ENCODE results near the gene KCNIP3. TPM values are rescaled to one million over a fixed set of nuclear protein-coding genes. Genes with fewer than 3 reads are reported as not detected.

The KCNIP3 gene
- total RNA-seq, 1 donor from 2014 or later: 9.2 TPM

DNA sequence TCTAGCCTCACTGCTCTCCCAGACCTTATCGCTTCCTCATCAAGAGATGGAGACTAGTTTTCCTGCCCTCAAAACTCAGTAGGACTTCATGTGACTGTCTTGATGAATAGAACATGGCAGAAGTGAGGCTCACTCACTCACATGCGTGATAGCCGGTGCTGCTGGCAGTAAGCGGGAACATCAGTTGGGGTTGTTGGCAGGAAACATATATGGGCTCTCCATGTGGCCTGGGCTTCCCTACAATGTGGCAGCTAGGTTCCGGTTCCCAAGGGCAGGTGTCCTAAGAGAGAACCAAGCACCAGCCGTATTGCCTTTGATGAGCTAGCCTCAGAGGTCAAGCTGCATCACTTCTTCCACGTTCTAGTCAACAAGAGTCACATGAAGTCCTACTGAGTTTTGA, 90.2 kb downstream of the KCNIP3 start:
- no peak for DNase-seq (ENCODE audit: low spot score in 2 of 2, unreplicated experiment in 2 of 2)
- no peak overlapping the region for H3K27ac Mint-ChIP-seq
- no peaks in the 10 kb centered on the region for H3K4me1 Mint-ChIP-seq
- H3K9me3 Mint-ChIP-seq: no peaks in the 10 kb centered on the region
- TF ChIP-seq, protein P1, sequence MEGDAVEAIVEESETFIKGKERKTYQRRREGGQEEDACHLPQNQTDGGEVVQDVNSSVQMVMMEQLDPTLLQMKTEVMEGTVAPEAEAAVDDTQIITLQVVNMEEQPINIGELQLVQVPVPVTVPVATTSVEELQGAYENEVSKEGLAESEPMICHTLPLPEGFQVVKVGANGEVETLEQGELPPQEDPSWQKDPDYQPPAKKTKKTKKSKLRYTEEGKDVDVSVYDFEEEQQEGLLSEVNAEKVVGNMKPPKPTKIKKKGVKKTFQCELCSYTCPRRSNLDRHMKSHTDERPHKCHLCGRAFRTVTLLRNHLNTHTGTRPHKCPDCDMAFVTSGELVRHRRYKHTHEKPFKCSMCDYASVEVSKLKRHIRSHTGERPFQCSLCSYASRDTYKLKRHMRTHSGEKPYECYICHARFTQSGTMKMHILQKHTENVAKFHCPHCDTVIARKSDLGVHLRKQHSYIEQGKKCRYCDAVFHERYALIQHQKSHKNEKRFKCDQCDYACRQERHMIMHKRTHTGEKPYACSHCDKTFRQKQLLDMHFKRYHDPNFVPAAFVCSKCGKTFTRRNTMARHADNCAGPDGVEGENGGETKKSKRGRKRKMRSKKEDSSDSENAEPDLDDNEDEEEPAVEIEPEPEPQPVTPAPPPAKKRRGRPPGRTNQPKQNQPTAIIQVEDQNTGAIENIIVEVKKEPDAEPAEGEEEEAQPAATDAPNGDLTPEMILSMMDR (IDR thresholded peaks at IDR 0.05; ENCODE audit: unreplicated experiment): no peak
- no peak overlapping the region for H3K4me3 Mint-ChIP-seq
- H3K27me3 Mint-ChIP-seq (ENCODE audit: low read depth): peaks cover 21% of the 10 kb centered on the region
- H3K36me3 Mint-ChIP-seq: no peaks in the 10 kb centered on the region

DNA sequence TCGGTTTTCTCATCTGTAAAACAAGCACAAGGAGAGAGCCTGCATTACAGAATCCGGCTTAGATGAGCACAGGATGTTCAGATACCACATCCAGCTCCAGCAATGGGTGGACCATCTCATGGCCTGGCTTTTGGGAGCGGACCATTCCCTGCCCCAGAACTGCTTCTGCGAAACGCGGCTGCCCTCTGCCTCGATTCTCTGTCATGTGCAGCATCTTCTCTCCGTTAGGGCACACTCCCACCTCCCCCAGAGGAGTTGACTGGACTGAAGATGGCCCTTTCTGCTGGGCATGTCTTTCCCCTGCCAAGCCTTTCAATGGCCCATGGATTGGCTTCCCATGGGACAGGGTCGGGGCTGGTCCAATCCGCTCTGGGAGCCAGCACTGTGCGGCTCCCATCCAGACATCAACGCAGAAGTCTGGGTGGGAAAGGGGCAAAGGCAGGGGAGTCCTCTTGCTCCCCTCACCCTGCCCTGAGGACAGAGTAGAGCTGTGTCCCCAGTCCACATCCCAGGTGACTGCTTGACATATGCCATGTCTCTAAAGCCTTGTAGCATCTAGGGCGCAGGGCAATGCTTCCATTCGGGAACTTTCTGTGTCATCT, 91.0 kb downstream of the KCNIP3 start:
- DNase-seq (ENCODE audit: low spot score in 2 of 2, unreplicated experiment in 2 of 2): no peak
- Mint-ChIP-seq H3K27me3 (ENCODE audit: low read depth) (peaks cover 21% of the 10 kb centered on the region), H3K36me3 (no peaks in the 10 kb centered on the region), H3K4me1 (no peaks in the 10 kb centered on the region), H3K4me3 (no peak overlapping the region), H3K9me3 (no peaks in the 10 kb centered on the region), H3K27ac (no peak overlapping the region)
- TF ChIP-seq, protein P1 (IDR thresholded peaks at IDR 0.05; ENCODE audit: unreplicated experiment): no peak

DNA sequence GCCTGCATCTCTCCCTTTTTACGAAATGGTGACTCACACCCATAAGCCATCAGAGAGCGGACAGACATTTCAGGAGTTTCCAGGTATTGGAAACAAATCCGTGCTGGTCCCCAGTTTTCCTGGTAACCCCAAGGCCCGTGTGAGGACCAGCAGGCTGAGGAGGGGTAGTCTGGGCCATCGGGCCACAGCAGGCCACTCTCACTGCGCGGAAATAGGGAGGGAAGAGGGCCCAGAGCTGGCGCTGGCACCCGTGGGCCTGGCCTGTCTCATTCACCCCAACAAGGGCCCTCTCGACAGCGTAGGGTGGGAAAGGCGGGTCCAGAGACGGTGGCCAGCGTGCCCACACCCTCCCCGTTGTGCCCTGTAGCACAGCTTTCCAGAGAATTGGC, 91.7 kb downstream of the KCNIP3 start:
- H3K4me3 Mint-ChIP-seq: no peak overlapping the region
- no peak for DNase-seq (ENCODE audit: low spot score in 2 of 2, unreplicated experiment in 2 of 2)
- H3K9me3 Mint-ChIP-seq: no peaks in the 10 kb centered on the region
- peaks cover 18% of the 10 kb centered on the region for H3K27me3 Mint-ChIP-seq (ENCODE audit: low read depth)
- H3K36me3 Mint-ChIP-seq: no peaks in the 10 kb centered on the region
- TF ChIP-seq, protein P1 (IDR thresholded peaks at IDR 0.05; ENCODE audit: unreplicated experiment): no peak
- H3K4me1 Mint-ChIP-seq: no peaks in the 10 kb centered on the region
- no peak overlapping the region for H3K27ac Mint-ChIP-seq

DNA sequence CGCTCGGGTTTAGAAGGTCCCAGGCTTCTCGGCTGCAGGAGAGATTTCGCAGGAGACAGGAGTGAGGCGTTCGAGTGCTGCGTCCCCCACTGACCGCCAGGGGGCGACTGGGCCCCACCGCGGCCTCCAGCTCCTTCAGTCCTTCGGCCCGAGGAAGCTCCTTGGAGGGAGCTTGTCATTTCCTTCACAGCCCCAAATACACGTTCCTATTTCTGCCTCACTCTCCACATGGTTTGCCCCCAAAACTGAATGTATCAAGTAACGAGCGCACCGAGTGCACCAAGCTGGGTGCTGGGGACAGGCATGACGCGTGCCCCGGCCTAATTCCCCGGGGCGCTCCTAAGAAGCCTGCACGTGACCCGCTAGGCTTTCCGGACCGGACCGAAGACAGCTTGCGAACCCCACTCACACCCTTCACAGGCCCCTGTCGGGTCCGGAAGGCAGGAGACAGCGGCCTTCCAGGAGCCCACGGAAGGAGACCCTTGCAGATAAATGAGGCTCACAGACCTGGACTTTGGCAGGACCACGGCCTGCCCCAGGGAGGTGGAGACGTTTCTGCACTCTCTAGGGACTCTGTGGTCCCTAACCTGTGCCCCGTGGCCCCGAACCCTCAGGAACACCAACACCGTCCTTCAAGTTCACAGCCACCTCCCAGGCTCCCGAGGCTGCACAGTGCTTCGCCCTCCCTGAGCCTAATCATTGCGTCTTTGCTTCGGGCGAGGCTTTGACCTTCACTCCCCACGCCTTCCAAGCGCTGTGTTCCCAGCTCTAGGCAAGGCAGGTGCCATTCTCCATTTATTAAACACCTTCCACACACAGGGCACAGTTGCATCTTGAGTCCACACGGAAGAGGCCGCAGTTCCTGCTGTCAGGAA, 92.3 kb downstream of the KCNIP3 start:
- H3K4me1 Mint-ChIP-seq: no peaks in the 10 kb centered on the region
- DNase-seq (ENCODE audit: low spot score in 2 of 2, unreplicated experiment in 2 of 2): peak in 1 of 2 experiments; percentile 82

DNA sequence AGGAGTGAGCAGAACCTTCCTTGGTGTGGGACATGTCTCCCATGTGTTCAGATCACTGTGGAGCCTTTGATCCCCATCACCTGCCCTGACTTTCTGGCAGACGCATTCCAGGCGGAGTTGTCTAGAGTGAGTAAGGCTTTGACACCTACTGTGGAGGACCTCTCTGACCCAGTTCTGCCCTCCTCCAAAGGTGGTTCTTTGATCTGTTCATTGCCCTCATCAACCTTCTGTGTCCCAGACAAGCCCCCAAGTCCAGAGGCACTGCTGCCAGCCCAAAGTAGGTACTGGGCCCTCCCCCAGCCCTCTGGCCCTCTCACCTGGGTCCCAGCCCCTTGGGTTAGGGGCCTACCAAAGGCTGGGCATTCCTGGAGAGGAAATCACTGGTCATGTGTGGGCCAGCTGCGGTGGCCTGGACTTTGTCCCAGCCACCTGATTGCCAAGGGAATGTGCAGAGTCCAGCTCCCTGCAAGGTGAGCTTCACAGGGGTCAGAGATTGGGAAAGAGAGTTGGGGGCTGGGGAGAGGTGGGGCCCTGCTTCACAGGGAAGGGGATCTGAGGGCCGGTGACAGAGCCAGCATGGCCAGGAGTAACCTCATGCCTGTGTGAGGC, 93.2 kb downstream of the KCNIP3 start:
- no peaks in the 10 kb centered on the region for H3K4me1 Mint-ChIP-seq

More for the DNA sequence above, 92.3 kb downstream of the KCNIP3 start:
- no peak overlapping the region for H3K4me3 Mint-ChIP-seq
- H3K27me3 Mint-ChIP-seq (ENCODE audit: low read depth): peaks cover 20% of the 10 kb centered on the region
- TF ChIP-seq, protein P1 (IDR thresholded peaks at IDR 0.05; ENCODE audit: unreplicated experiment): peak; percentile 95
- no peak overlapping the region for H3K27ac Mint-ChIP-seq
- H3K9me3 Mint-ChIP-seq: no peaks in the 10 kb centered on the region
- H3K36me3 Mint-ChIP-seq: no peaks in the 10 kb centered on the region

More for the DNA sequence above, 93.2 kb downstream of the KCNIP3 start:
- H3K9me3 Mint-ChIP-seq: no peaks in the 10 kb centered on the region
- H3K36me3 Mint-ChIP-seq: no peaks in the 10 kb centered on the region
- H3K27me3 Mint-ChIP-seq (ENCODE audit: low read depth): peaks cover 22% of the 10 kb centered on the region
- H3K4me3 Mint-ChIP-seq: no peak overlapping the region
- DNase-seq (ENCODE audit: low spot score in 2 of 2, unreplicated experiment in 2 of 2): no peak
- TF ChIP-seq, protein P1 (IDR thresholded peaks at IDR 0.05; ENCODE audit: unreplicated experiment): no peak
- no peak overlapping the region for H3K27ac Mint-ChIP-seq
